WTC11 (cell line): ENCODE data around the gene TLCD1. TPM values are rescaled to one million over a fixed set of nuclear protein-coding genes. Genes with fewer than 3 reads are reported as not detected.

ENCODE experiments used
- ATAC-seq: fragments of 200-7000 bp; cut with Tn5 transposase; 2 replicates; pipeline ENCODE4 v1.10.0; 2021; ENCODE audit warnings: mild to moderate bottlenecking, moderate library complexity
- CTCF ChIA-PET: fragments of 300-600 bp; sonication (Branson Sonifier 250); formaldehyde crosslinking; loops from one replicate; lab custom pipeline; 2021; ENCODE audit warnings: antibody characterized with exemption; lab: Charles Lee
- POLR2A ChIA-PET: fragments of 350-600 bp; sonication (Branson Sonifier 250); formaldehyde crosslinking; loops from one replicate; lab custom pipeline; 2021; ENCODE audit warnings: antibody characterized with exemption; lab: Charles Lee
- DNase-seq: peaks from one replicate; pipeline ENCODE4 v3.0.0; 2021; ENCODE audit warnings: low spot score
- H3K27ac Mint-ChIP-seq: 2 replicates; pipeline ENCODE4 v1.8.0; 2021; ENCODE audit warnings: mixed read lengths
- H3K27me3 Mint-ChIP-seq: 2 replicates; pipeline ENCODE4 v1.8.0; 2021; ENCODE audit warnings: low read depth, mild to moderate bottlenecking, moderate library complexity, mixed read lengths
- H3K36me3 Mint-ChIP-seq: 2 replicates; pipeline ENCODE4 v1.8.0; 2021; ENCODE audit warnings: mixed read lengths
- H3K4me1 Mint-ChIP-seq: 2 replicates; pipeline ENCODE4 v1.8.0; 2022; ENCODE audit warnings: mixed read lengths
- H3K4me3 Mint-ChIP-seq: 2 replicates; pipeline ENCODE4 v1.8.0; 2021; ENCODE audit warnings: mild to moderate bottlenecking, moderate library complexity, mixed read lengths
- H3K9me3 Mint-ChIP-seq: 2 replicates; pipeline ENCODE4 v1.8.0; 2021; ENCODE audit warnings: mixed read lengths
- E2F5 ChIP-seq: sonication (generic); formaldehyde crosslinking; IDR thresholded peaks from 2 replicates; pipeline ENCODE4 v1.8.1; 2022; ENCODE audit warnings: mild to moderate bottlenecking, moderate library complexity, missing genetic modification reagents
- ELF4 ChIP-seq: sonication (generic); formaldehyde crosslinking; IDR thresholded peaks from 2 replicates; pipeline ENCODE4 v1.8.1; 2022; ENCODE audit warnings: low read depth, mild to moderate bottlenecking, moderate library complexity, missing genetic modification reagents
- ETV6 ChIP-seq: sonication (generic); formaldehyde crosslinking; IDR thresholded peaks from 2 replicates; pipeline ENCODE4 v1.8.1; 2022; ENCODE audit warnings: mild to moderate bottlenecking, missing genetic modification reagents
- FOXK1 ChIP-seq: sonication (generic); formaldehyde crosslinking; IDR thresholded peaks from 2 replicates; pipeline ENCODE4 v1.8.0; 2022; ENCODE audit warnings: mild to moderate bottlenecking, moderate library complexity, missing genetic modification reagents
- FOXP4 ChIP-seq: sonication (generic); formaldehyde crosslinking; IDR thresholded peaks from 2 replicates; pipeline ENCODE4 v1.8.0; 2022; ENCODE audit warnings: mild to moderate bottlenecking, missing genetic modification reagents
- HMGXB4 ChIP-seq: sonication (generic); formaldehyde crosslinking; IDR thresholded peaks from 2 replicates; pipeline ENCODE4 v1.8.1; 2023; ENCODE audit warnings: mild to moderate bottlenecking, moderate library complexity, missing genetic modification reagents
- MAX ChIP-seq: sonication (generic); formaldehyde crosslinking; IDR thresholded peaks from 2 replicates; pipeline ENCODE4 v1.8.0; 2022; ENCODE audit warnings: mild to moderate bottlenecking, missing genetic modification reagents
- MXD4 ChIP-seq: fragments of 250-450 bp; sonication (Bioruptor Pico); IDR thresholded peaks from 2 replicates; pipeline ENCODE4 v1.8.0; 2021; ENCODE audit warnings: mild to moderate bottlenecking, moderate library complexity, borderline replicate concordance
- NFATC4 ChIP-seq: fragments of 250-450 bp; sonication (Bioruptor Pico); IDR thresholded peaks from 2 replicates; pipeline ENCODE4 v1.9.0; 2021; ENCODE audit warnings: mild to moderate bottlenecking
- NFE2L1 ChIP-seq: sonication (generic); formaldehyde crosslinking; IDR thresholded peaks from 2 replicates; pipeline ENCODE4 v1.8.1; 2023; ENCODE audit warnings: missing genetic modification reagents
- NR2C2 ChIP-seq: sonication (generic); formaldehyde crosslinking; IDR thresholded peaks from 2 replicates; pipeline ENCODE4 v1.8.0; 2022; ENCODE audit warnings: mild to moderate bottlenecking, missing genetic modification reagents
- PRDM15 ChIP-seq: sonication (generic); formaldehyde crosslinking; IDR thresholded peaks from 2 replicates; pipeline ENCODE4 v1.8.0; 2022; ENCODE audit warnings: missing genetic modification reagents
- SMAD3 ChIP-seq: sonication (generic); formaldehyde crosslinking; IDR thresholded peaks from 2 replicates; pipeline ENCODE4 v1.8.0; 2022; ENCODE audit warnings: missing genetic modification reagents, mild to moderate bottlenecking, borderline replicate concordance
- ZNF121 ChIP-seq: sonication (generic); formaldehyde crosslinking; IDR thresholded peaks from 2 replicates; pipeline ENCODE4 v1.8.0; 2023; ENCODE audit warnings: missing genetic modification reagents
- ZNF138 ChIP-seq: sonication (generic); formaldehyde crosslinking; conservative IDR thresholded peaks from 2 replicates; pipeline ENCODE4 v1.8.1; 2022; ENCODE audit warnings: mild to moderate bottlenecking, moderate library complexity, missing genetic modification reagents
- ZNF232 ChIP-seq: sonication (generic); formaldehyde crosslinking; IDR thresholded peaks from 2 replicates; pipeline ENCODE4 v1.8.0; 2022; ENCODE audit warnings: mild to moderate bottlenecking, missing genetic modification reagents
- ZNF263 ChIP-seq: sonication (generic); formaldehyde crosslinking; IDR thresholded peaks from 2 replicates; pipeline ENCODE4 v1.8.1; 2022; ENCODE audit warnings: low read depth, mild to moderate bottlenecking, moderate library complexity, missing genetic modification reagents
- total RNA-seq: library from RNA; stranded (reverse); gene quantifications from 3 replicates; pipeline ENCODE4 v1.2.3, GENCODE V29; 2021
- TF ChIP-seq, protein P1 (sequence below): sonication (generic); formaldehyde crosslinking; IDR thresholded peaks from 2 replicates; pipeline ENCODE4 v1.8.0; 2022; ENCODE audit warnings: mild to moderate bottlenecking, missing genetic modification reagents

The TLCD1 gene
- total RNA-seq, 1 experiment from 2014 or later: 36.0 TPM

DNA sequence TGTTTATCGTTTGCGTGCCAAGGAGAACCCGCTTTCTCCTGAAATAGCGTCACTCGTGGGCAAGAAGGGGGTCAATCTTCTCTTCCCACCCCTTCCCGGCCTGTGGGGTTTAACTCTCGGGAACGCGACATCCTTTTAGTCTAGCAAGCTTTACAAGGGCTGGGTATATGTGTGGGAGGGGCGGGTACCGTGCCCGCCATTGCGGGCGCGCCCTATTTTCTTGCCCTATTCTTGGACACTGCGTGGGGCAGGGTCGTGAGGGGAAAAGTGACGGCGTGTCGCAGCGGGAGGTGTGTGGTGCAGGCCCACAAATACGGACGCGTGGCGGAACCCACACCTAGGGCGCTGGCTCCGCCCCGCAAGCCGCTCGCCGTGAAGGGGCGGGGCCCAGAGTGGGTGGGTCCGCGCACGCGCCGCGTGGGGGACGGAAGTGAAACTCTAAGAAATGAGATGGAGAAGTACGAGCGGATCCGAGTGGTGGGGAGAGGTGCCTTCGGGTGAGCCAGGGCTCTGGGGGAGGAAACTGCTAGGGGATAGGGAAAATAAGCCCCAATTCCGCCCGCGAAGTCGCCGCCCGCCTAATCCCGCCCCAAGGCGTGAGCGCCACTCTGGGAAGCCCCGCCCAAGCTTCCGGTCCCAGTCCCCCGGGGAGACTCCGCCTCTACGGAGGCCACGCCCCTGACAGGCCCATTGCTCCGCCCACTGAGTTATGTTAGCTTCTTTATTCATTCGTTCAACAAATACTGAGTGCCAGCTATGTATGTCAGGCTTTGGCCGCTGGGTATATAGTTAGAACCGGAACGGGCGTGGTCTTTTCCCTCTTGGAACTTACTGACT lies 2.5 kb upstream of the TLCD1 start, which contains the start of gene NEK8 (continued):
- peak; percentile 75; the same call in 1 of the 2 replicates for TF ChIP-seq SMAD3 (CRISPR knock-in tag)
- no peak for TF ChIP-seq FOXP4 (CRISPR knock-in tag)
- TF ChIP-seq NFE2L1 (CRISPR knock-in tag): no peak
- TF ChIP-seq, protein P1, sequence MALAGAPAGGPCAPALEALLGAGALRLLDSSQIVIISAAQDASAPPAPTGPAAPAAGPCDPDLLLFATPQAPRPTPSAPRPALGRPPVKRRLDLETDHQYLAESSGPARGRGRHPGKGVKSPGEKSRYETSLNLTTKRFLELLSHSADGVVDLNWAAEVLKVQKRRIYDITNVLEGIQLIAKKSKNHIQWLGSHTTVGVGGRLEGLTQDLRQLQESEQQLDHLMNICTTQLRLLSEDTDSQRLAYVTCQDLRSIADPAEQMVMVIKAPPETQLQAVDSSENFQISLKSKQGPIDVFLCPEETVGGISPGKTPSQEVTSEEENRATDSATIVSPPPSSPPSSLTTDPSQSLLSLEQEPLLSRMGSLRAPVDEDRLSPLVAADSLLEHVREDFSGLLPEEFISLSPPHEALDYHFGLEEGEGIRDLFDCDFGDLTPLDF (CRISPR knock-in tag): 0 out of 2 replicates have a peak, but pooled peaks have one; percentile 16
- no peak for TF ChIP-seq ZNF138
- no peak for TF ChIP-seq ELF4 (CRISPR knock-in tag)
- TF ChIP-seq NR2C2 (CRISPR knock-in tag): no peak
- 0 out of 2 replicates have a peak, but pooled peaks have one; percentile 52 for TF ChIP-seq HMGXB4 (CRISPR knock-in tag)
- no peak for TF ChIP-seq PRDM15 (CRISPR knock-in tag)

GRCh38 chr17:28726627-28727491 lies 826 bp upstream of the TLCD1 start:
- ATAC-seq (peak; percentile 29), DNase-seq (peak; percentile 99)
- Mint-ChIP-seq H3K4me1 (peaks cover 40% of the 10 kb centered on the region), H3K9me3 (no peaks in the 10 kb centered on the region), H3K36me3 (peaks cover 28% of the 10 kb centered on the region), H3K4me3 (peak overlapping the region; percentile 92), H3K27ac (peak overlapping the region; percentile 99), H3K27me3 (no peaks in the 10 kb centered on the region)
- CTCF ChIA-PET: interaction anchor here (0.5 to 12.2 kb wide), 67 partner anchors 7 to 454 kb away, joined by 3 to 541 read pairs (median 6); partner anchors contain the start of genes BLTP2, DHRS13, ERAL1 and FAM222B
- POLR2A ChIA-PET: interaction anchor here (0.5 to 6.4 kb wide), 31 partner anchors 8 to 390 kb away, joined by 3 to 310 read pairs (median 7); partner anchors contain the start of genes BLTP2, DHRS13, FAM222B and FLOT2
- peak; percentile 84; the same call in 1 of the 2 replicates for TF ChIP-seq HMGXB4 (CRISPR knock-in tag)
- TF ChIP-seq FOXK1 (CRISPR knock-in tag): peak; percentile 69; the same call in 1 of the 2 replicates
- 0 out of 2 replicates have a peak, but pooled peaks have one; percentile 61 for TF ChIP-seq ZNF232 (CRISPR knock-in tag)
- TF ChIP-seq SMAD3 (CRISPR knock-in tag): peak; percentile 37; the same call in 1 of the 2 replicates
- 0 out of 2 replicates have a peak, but pooled peaks have one; percentile 61 for TF ChIP-seq E2F5 (CRISPR knock-in tag)
- TF ChIP-seq MAX: 0 out of 2 replicates have a peak, but pooled peaks have one; percentile 32
- no peak for TF ChIP-seq ZNF263 (CRISPR knock-in tag)
- TF ChIP-seq ZNF121: 0 out of 2 replicates have a peak, but pooled peaks have one; percentile 47
- no peak for TF ChIP-seq MXD4
- TF ChIP-seq, protein P1 (CRISPR knock-in tag): no peak
- 0 out of 2 replicates have a peak, but pooled peaks have one; percentile 38 for TF ChIP-seq NFATC4
- peak; percentile 57; the same call in 1 of the 2 replicates for TF ChIP-seq ETV6 (CRISPR knock-in tag)
